ENCODE measurements around the gene MAP3K7CL. TPM values are rescaled to one million over a fixed set of nuclear protein-coding genes. Genes with fewer than 3 reads are reported as not detected.

The MAP3K7CL gene
- polyA plus RNA-seq, 1 donor (not counting 4 experiments of a cell fraction or from before 2014, with no cell fraction given), result 17.3 TPM

DNA sequence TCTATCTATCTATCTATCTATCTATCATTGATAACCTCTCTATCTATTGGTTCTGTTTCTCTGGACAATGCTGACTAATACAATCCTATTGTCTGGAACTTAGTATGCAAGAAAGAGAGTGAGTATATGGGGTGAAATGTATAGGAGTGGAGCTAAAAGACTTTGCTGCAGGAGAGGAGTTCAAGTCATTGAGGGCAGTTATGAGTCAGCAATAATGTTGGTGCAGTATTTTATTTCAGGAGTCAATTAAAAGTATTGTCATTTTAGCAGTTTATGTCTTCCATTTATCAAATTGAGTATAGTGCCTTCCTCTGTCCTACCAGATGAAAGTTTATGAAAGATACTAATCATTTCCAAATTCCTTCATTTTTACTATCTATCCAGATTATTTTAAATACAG is 55.8 kb downstream of the MAP3K7CL start:
- Histone ChIP-seq H3K4me3 (ENCODE audit: control insufficient read depth in 2 of 3, extremely low read depth in 1 of 3, insufficient read depth in 2 of 3, low read depth in 1 of 3, low read length in 3 of 3) (no peak overlapping the region), H2AFZ (ENCODE audit: control insufficient read depth, low read length) (no peak overlapping the region), H3K27me3 (ENCODE audit: control insufficient read depth, extremely low read depth, insufficient read depth, low read length) (no peaks in the 10 kb centered on the region), H3K36me3 (ENCODE audit: control insufficient read depth in 2 of 2, extremely low read depth in 1 of 2, insufficient read depth in 2 of 2, low read length in 2 of 2) (no peaks in the 10 kb centered on the region), H3K27ac (ENCODE audit: control insufficient read depth, insufficient read depth, low read length) (no peak overlapping the region), H3K9me1 (ENCODE audit: control insufficient read depth, extremely low read depth, insufficient read depth, low read length) (no peaks in the 10 kb centered on the region), H3K9ac (ENCODE audit: control insufficient read depth, extremely low read depth, insufficient read depth, low read length) (no peak overlapping the region), H3K4me1 (ENCODE audit: control insufficient read depth, extremely low read depth, insufficient read depth, low read length) (peaks cover 48% of the 10 kb centered on the region), H4K20me1 (ENCODE audit: control insufficient read depth, extremely low read depth, insufficient read depth, low read length) (no peaks in the 10 kb centered on the region), H3K9me3 (ENCODE audit: control insufficient read depth, low read depth, low read length) (no peaks in the 10 kb centered on the region), H3K4me2 (ENCODE audit: control insufficient read depth, extremely low read depth, insufficient read depth, low read depth, low read length) (no peak overlapping the region), H3K79me2 (ENCODE audit: control insufficient read depth, insufficient read depth, low read length) (no peaks in the 10 kb centered on the region)
- TF ChIP-seq EZH2 (IDR thresholded peaks at IDR 0.05; ENCODE audit: low read length), result no peak
- TF ChIP-seq, protein P1, sequence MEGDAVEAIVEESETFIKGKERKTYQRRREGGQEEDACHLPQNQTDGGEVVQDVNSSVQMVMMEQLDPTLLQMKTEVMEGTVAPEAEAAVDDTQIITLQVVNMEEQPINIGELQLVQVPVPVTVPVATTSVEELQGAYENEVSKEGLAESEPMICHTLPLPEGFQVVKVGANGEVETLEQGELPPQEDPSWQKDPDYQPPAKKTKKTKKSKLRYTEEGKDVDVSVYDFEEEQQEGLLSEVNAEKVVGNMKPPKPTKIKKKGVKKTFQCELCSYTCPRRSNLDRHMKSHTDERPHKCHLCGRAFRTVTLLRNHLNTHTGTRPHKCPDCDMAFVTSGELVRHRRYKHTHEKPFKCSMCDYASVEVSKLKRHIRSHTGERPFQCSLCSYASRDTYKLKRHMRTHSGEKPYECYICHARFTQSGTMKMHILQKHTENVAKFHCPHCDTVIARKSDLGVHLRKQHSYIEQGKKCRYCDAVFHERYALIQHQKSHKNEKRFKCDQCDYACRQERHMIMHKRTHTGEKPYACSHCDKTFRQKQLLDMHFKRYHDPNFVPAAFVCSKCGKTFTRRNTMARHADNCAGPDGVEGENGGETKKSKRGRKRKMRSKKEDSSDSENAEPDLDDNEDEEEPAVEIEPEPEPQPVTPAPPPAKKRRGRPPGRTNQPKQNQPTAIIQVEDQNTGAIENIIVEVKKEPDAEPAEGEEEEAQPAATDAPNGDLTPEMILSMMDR (optimal IDR thresholded peaks at IDR 0.05 in 1 of 3, IDR thresholded peaks at IDR 0.05 in 1 of 3, conservative IDR thresholded peaks at IDR 0.05 in 1 of 3; ENCODE audit: extremely low read depth in 1 of 3, insufficient read depth in 2 of 3, low read length in 3 of 3), result no peak
- dilution Hi-C loops (cut with MboI; ENCODE audit: extremely low pct_ligation_motif_present, low sequenced_read_pairs), result no loop called here
- no peak for DNase-seq (ENCODE audit: low read depth, low spot score)
- no peak for FAIRE-seq

DNA sequence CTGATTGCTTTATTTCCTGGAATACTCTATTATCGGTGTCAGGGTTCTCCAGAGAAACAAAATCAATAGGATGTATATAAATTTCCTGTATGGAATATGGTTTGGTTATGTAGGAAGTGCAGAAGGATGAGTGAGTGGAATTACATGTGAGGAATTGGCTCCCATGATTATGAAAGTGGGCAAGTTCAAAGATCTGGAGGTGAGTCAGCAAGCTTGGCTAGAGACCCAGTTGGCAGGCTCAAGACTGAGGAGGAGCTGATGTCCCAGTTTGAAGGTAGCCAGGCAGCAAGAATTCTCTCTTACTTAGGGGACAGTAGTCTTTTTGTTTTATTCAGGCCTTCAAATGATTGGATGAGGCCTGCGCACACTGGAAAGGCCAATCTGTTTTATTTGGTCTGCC is 57.5 kb downstream of the MAP3K7CL start:
- Histone ChIP-seq H4K20me1 (ENCODE audit: control insufficient read depth, extremely low read depth, insufficient read depth, low read length) (no peaks in the 10 kb centered on the region), H2AFZ (ENCODE audit: control insufficient read depth, low read length) (peak overlapping the region; percentile 13), H3K4me3 (ENCODE audit: control insufficient read depth in 2 of 3, extremely low read depth in 1 of 3, insufficient read depth in 2 of 3, low read depth in 1 of 3, low read length in 3 of 3) (no peak overlapping the region), H3K9me3 (ENCODE audit: control insufficient read depth, low read depth, low read length) (no peaks in the 10 kb centered on the region), H3K9me1 (ENCODE audit: control insufficient read depth, extremely low read depth, insufficient read depth, low read length) (no peaks in the 10 kb centered on the region), H3K36me3 (ENCODE audit: control insufficient read depth in 2 of 2, extremely low read depth in 1 of 2, insufficient read depth in 2 of 2, low read length in 2 of 2) (no peaks in the 10 kb centered on the region), H3K4me2 (ENCODE audit: control insufficient read depth, extremely low read depth, insufficient read depth, low read depth, low read length) (peak overlapping the region; percentile 60), H3K79me2 (ENCODE audit: control insufficient read depth, insufficient read depth, low read length) (no peaks in the 10 kb centered on the region), H3K9ac (ENCODE audit: control insufficient read depth, extremely low read depth, insufficient read depth, low read length) (no peak overlapping the region), H3K27me3 (ENCODE audit: control insufficient read depth, extremely low read depth, insufficient read depth, low read length) (no peaks in the 10 kb centered on the region), H3K4me1 (ENCODE audit: control insufficient read depth, extremely low read depth, insufficient read depth, low read length) (peaks cover 31% of the 10 kb centered on the region), H3K27ac (ENCODE audit: control insufficient read depth, insufficient read depth, low read length) (peak overlapping the region; percentile 31)
- dilution Hi-C loops (cut with MboI; ENCODE audit: extremely low pct_ligation_motif_present, low sequenced_read_pairs), result no loop called here
- no peak for TF ChIP-seq EZH2 (IDR thresholded peaks at IDR 0.05; ENCODE audit: low read length)
- FAIRE-seq (peak; percentile 95), DNase-seq (ENCODE audit: low read depth, low spot score) (no peak)

DNA sequence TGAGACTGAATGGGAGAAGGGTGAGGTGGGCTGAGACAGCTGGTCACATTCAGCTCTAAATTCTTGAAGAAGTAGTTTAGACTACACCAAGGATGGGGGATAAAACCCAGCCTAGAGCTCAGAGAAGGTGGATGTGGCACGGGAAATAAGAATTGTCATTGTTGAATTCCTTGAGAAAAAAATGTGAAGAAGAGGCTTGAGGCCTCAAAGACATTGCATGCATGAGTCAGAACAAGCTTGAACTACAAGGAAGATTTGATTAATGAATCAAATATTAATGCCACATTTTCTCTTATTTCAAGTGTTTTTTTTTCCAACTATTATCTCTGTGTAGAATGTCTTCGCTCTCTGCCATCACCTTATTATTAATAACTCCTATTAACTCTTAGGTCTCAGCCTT is 58.9 kb downstream of the MAP3K7CL start:
- no peak overlapping the region for H3K9ac ChIP-seq (ENCODE audit: control insufficient read depth, extremely low read depth, insufficient read depth, low read length)
- H3K4me2 ChIP-seq (ENCODE audit: control insufficient read depth, extremely low read depth, insufficient read depth, low read depth, low read length), result peak overlapping the region; percentile 39
- H3K9me1 ChIP-seq (ENCODE audit: control insufficient read depth, extremely low read depth, insufficient read depth, low read length), result no peaks in the 10 kb centered on the region
- H3K4me3 ChIP-seq (ENCODE audit: control insufficient read depth in 2 of 3, extremely low read depth in 1 of 3, insufficient read depth in 2 of 3, low read depth in 1 of 3, low read length in 3 of 3), result no peak overlapping the region
- H2AFZ ChIP-seq (ENCODE audit: control insufficient read depth, low read length), result no peak overlapping the region
- H3K9me3 ChIP-seq (ENCODE audit: control insufficient read depth, low read depth, low read length), result no peaks in the 10 kb centered on the region
- DNase-seq (ENCODE audit: low read depth, low spot score) (no peak), FAIRE-seq (no peak)
- no peaks in the 10 kb centered on the region for H4K20me1 ChIP-seq (ENCODE audit: control insufficient read depth, extremely low read depth, insufficient read depth, low read length)
- TF ChIP-seq, protein P1 (optimal IDR thresholded peaks at IDR 0.05 in 1 of 3, IDR thresholded peaks at IDR 0.05 in 1 of 3, conservative IDR thresholded peaks at IDR 0.05 in 1 of 3; ENCODE audit: extremely low read depth in 1 of 3, insufficient read depth in 2 of 3, low read length in 3 of 3), result no peak
- no peak for TF ChIP-seq EZH2 (IDR thresholded peaks at IDR 0.05; ENCODE audit: low read length)
- peaks cover 29% of the 10 kb centered on the region for H3K4me1 ChIP-seq (ENCODE audit: control insufficient read depth, extremely low read depth, insufficient read depth, low read length)
- H3K79me2 ChIP-seq (ENCODE audit: control insufficient read depth, insufficient read depth, low read length), result no peaks in the 10 kb centered on the region
- H3K27me3 ChIP-seq (ENCODE audit: control insufficient read depth, extremely low read depth, insufficient read depth, low read length), result no peaks in the 10 kb centered on the region
- dilution Hi-C loops (cut with MboI; ENCODE audit: extremely low pct_ligation_motif_present, low sequenced_read_pairs), result no loop called here
- no peaks in the 10 kb centered on the region for H3K36me3 ChIP-seq (ENCODE audit: control insufficient read depth in 2 of 2, extremely low read depth in 1 of 2, insufficient read depth in 2 of 2, low read length in 2 of 2)
- no peak overlapping the region for H3K27ac ChIP-seq (ENCODE audit: control insufficient read depth, insufficient read depth, low read length)

All from keratinocyte (primary cell).